GM13977 (cell line): ENCODE measurements around the gene CUL7.
A peak's percentile ranks its signal among the peaks of the same experiment; 100 is the strongest.

Source experiments
- DNase-seq: peaks from one replicate; pipeline ENCODE4 v3.0.0; 2012; ENCODE audit warnings: low spot score
- CTCF ChIP-seq: IDR thresholded peaks from 2 replicates; pipeline ENCODE4 v1.5.1; 2012; ENCODE audit warnings: mild to moderate bottlenecking, control low read depth; ENCODE audit not compliant: insufficient read depth; ENCODE audit errors: extremely low read depth, missing control alignments
- in situ Hi-C: fragments of 300-500 bp; cut with MboI; formaldehyde crosslinking; loops from one replicate; pipeline ENCODE4 v1.12.0; 2022; ENCODE audit warnings: low sequenced_read_pairs, low pct_unique_long_range_greater_than_20kb, mixed read lengths, inconsistent platforms; ENCODE audit not compliant: unreplicated experiment

The CUL7 gene

GRCh38 chr6:43019152-43019551 is 34.5 kb downstream of the CUL7 start:
- DNase-seq: no peak
- TF ChIP-seq CTCF: no peak
- in situ Hi-C loops: no loop called here

GRCh38 chr6:43016943-43017334 is 36.7 kb downstream of the CUL7 start:
- DNase-seq: no peak
- no peak for TF ChIP-seq CTCF
- in situ Hi-C loops: no loop called here

- no peak for TF ChIP-seq CTCF
Observed at GRCh38 chr6:43016176-43016942, 37.3 kb downstream of the CUL7 start.

GRCh38 chr6:43014434-43014909 is 39.2 kb downstream of the CUL7 start:
- in situ Hi-C loops: no loop called here
- no peak for DNase-seq
- TF ChIP-seq CTCF: no peak

More at GRCh38 chr6:43016176-43016942, 37.3 kb downstream of the CUL7 start:
- in situ Hi-C loops: no loop called here
- DNase-seq: no peak

- DNase-seq: peak; percentile 99
- TF ChIP-seq CTCF: no peak
- in situ Hi-C loops: no loop called here
Observed at GRCh38 chr6:43013843-43014433, 39.7 kb downstream of the CUL7 start, which contains the start of the genes KLHDC3 and MEA1. Gene KLHDC3, plus strand, starts transcription at chr6:43014249. Its CDS starts 2,944 bp downstream, at chr6:43017193. Gene MEA1, minus strand, starts transcription at chr6:43013946. Its CDS starts 133 bp downstream, at chr6:43013813.

GRCh38 chr6:43013097-43013842 is 40.4 kb downstream of the CUL7 start:
- in situ Hi-C loops: no loop called here
- TF ChIP-seq CTCF: no peak
- DNase-seq: no peak
